PFSK-1 (cell line): ENCODE results near the gene OLAH.

Source experiments
- FOXP2 ChIP-seq: optimal IDR thresholded peaks from 2 replicates; pipeline ENCODE3; 2011; ENCODE audit warnings: borderline replicate concordance, control low read depth, inconsistent platforms; ENCODE audit not compliant: insufficient read depth; ENCODE audit errors: extremely low read length, extremely low read depth
- POLR2AphosphoS5 ChIP-seq: IDR thresholded peaks from 2 replicates; pipeline ENCODE4 v1.6.1; 2012; ENCODE audit warnings: low read depth, mild to moderate bottlenecking, control low read depth, low read length, moderate library complexity
- REST ChIP-seq, 2 experiments: IDR thresholded peaks; 2 replicates each; pipeline versions ENCODE4 v1.6.1 to v1.8.0; 2011 to 2012; ENCODE audit warnings: low read depth in 2 of 2, low read length in 2 of 2, control low read depth in 1 of 2, inconsistent platforms in 1 of 2, mild to moderate bottlenecking in 1 of 2, moderate library complexity in 1 of 2; ENCODE audit not compliant: insufficient read depth in 1 of 2
- SIN3A ChIP-seq: IDR thresholded peaks from 2 replicates; pipeline ENCODE4 v1.6.1; 2012; ENCODE audit warnings: mild to moderate bottlenecking, low read length, moderate library complexity, borderline replicate concordance; ENCODE audit not compliant: insufficient read depth
- TAF1 ChIP-seq: IDR thresholded peaks from 2 replicates; pipeline ENCODE4 v1.6.1; 2012; ENCODE audit warnings: low read length, control low read depth, borderline replicate concordance; ENCODE audit not compliant: insufficient read depth

The OLAH gene

GRCh38 chr10:15049533-15049932 lies 5.8 kb downstream of the OLAH start:
- TF ChIP-seq POLR2AphosphoS5 (no peak), REST (IDR thresholded peaks at IDR 0.05; ENCODE audit: insufficient read depth in 1 of 2, low read depth in 2 of 2, low read length in 2 of 2) (no peak), FOXP2 (no peak), TAF1 (no peak), SIN3A (no peak)

- TF ChIP-seq TAF1 (no peak), SIN3A (no peak), POLR2AphosphoS5 (no peak), FOXP2 (no peak), REST (IDR thresholded peaks at IDR 0.05; ENCODE audit: insufficient read depth in 1 of 2, low read depth in 2 of 2, low read length in 2 of 2) (no peak)
These were observed 8.4 kb downstream of the OLAH start for GRCh38 chr10:15052121-15052520.

GRCh38 chr10:15053061-15053460 lies 9.3 kb downstream of the OLAH start:
- TF ChIP-seq FOXP2: no peak
- no peak for TF ChIP-seq SIN3A
- TF ChIP-seq TAF1: no peak
- TF ChIP-seq REST (IDR thresholded peaks at IDR 0.05; ENCODE audit: insufficient read depth in 1 of 2, low read depth in 2 of 2, low read length in 2 of 2): no peak
- no peak for TF ChIP-seq POLR2AphosphoS5

GRCh38 chr10:15058689-15059088 lies 14.9 kb downstream of the OLAH start:
- TF ChIP-seq POLR2AphosphoS5 (no peak), TAF1 (no peak), REST (IDR thresholded peaks at IDR 0.05; ENCODE audit: insufficient read depth in 1 of 2, low read depth in 2 of 2, low read length in 2 of 2) (no peak), FOXP2 (no peak), SIN3A (no peak)

GRCh38 chr10:15059914-15060313 lies 16.2 kb downstream of the OLAH start:
- TF ChIP-seq SIN3A (no peak), REST (IDR thresholded peaks at IDR 0.05; ENCODE audit: insufficient read depth in 1 of 2, low read depth in 2 of 2, low read length in 2 of 2) (no peak), POLR2AphosphoS5 (no peak), FOXP2 (no peak), TAF1 (no peak)
